ENCODE measurements around the gene ACTN3. TPM values are rescaled to one million over a fixed set of nuclear protein-coding genes. Genes with fewer than 3 reads are reported as not detected.

ACTN3 gene
- total RNA-seq, 4 donors from 2014 or later, result not detected

DNA sequence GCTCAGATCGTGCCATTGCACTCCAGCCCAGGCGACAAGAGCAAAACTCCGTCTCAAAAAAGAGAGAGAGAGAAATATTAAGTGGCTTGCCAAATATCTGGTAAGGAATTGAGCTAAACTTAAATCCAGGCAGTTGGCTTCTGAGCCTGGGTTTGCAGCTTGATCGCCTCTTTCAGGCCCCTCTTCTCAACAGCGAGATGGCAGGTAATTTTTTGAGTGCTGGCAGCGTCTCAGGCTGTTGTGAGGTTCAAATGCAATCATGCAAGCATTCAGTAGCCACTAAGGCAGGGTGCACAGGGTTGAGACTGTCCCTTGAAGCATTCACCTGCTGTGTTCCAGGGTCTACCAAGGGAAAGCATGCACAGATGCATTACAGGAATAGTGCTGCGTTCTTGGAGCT, 22.4 kb downstream of the ACTN3 start:
- intact Hi-C loops (cut with DNase I), result no loop called here
- no peak overlapping the region for H3K4me3 ChIP-seq
- peaks cover 11 to 20% (median 14%) of the 10 kb centered on the region in 3 donors for H3K4me1 ChIP-seq
- no peak for DNase-seq
- H3K9me3 ChIP-seq, result no peaks in the 10 kb centered on the region
- TF ChIP-seq POLR2A (IDR thresholded peaks at IDR 0.05), result no peak
- TF ChIP-seq, protein P1, sequence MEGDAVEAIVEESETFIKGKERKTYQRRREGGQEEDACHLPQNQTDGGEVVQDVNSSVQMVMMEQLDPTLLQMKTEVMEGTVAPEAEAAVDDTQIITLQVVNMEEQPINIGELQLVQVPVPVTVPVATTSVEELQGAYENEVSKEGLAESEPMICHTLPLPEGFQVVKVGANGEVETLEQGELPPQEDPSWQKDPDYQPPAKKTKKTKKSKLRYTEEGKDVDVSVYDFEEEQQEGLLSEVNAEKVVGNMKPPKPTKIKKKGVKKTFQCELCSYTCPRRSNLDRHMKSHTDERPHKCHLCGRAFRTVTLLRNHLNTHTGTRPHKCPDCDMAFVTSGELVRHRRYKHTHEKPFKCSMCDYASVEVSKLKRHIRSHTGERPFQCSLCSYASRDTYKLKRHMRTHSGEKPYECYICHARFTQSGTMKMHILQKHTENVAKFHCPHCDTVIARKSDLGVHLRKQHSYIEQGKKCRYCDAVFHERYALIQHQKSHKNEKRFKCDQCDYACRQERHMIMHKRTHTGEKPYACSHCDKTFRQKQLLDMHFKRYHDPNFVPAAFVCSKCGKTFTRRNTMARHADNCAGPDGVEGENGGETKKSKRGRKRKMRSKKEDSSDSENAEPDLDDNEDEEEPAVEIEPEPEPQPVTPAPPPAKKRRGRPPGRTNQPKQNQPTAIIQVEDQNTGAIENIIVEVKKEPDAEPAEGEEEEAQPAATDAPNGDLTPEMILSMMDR (IDR thresholded peaks at IDR 0.05), result no peak
- H3K27ac ChIP-seq, result no peak overlapping the region
- peaks cover 0 to 22% (median 0%) of the 10 kb centered on the region in 3 donors for H3K36me3 ChIP-seq
- WGBS, 2 donors, result 77 to 92% methylated on average over 6 to 7 of the region's 7 CpGs
- H3K27me3 ChIP-seq, result peaks cover 0 to 9% (median 0%) of the 10 kb centered on the region in 4 donors

GRCh38 chr11:66570079-66570849, 23.6 kb downstream of the ACTN3 start:
- Histone ChIP-seq H3K9me3 (no peaks in the 10 kb centered on the region), H3K27ac (no peak overlapping the region), H3K27me3 (peaks cover 0 to 9% (median 0%) of the 10 kb centered on the region in 4 donors), H3K36me3 (peaks cover 0 to 10% (median 0%) of the 10 kb centered on the region in 3 donors), H3K4me1 (peaks cover 11 to 20% (median 14%) of the 10 kb centered on the region in 3 donors), H3K4me3 (no peak overlapping the region)
- WGBS, 2 donors, result 45 to 59% methylated on average over 5 of the region's 5 CpGs
- no peak for TF ChIP-seq POLR2A (IDR thresholded peaks at IDR 0.05)
- TF ChIP-seq, protein P1 (IDR thresholded peaks at IDR 0.05), result no peak
- DNase-seq, result no peak
- intact Hi-C loops (cut with DNase I), result no loop called here

DNA sequence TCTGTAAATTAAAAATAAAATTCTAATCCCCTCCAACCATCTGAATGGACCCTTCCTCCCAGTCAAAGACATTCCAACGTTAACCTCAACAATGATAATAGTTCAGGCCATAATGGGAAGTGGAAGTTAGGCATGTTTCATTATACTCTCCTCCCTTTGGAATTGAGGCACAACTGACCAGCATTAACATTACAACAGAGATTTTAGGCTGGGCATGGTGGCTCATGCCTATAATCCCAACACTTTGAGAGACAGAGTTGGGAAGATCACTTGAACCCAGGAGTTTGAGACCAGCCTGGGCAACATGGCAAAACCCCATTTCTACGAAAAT, 24.1 kb downstream of the ACTN3 start:
- no peak overlapping the region for H3K27ac ChIP-seq
- TF ChIP-seq POLR2A (IDR thresholded peaks at IDR 0.05), result no peak
- TF ChIP-seq, protein P1 (IDR thresholded peaks at IDR 0.05), result no peak
- WGBS, 2 donors, result 71 to 76% methylated on average over 2 of the region's 2 CpGs

DNA sequence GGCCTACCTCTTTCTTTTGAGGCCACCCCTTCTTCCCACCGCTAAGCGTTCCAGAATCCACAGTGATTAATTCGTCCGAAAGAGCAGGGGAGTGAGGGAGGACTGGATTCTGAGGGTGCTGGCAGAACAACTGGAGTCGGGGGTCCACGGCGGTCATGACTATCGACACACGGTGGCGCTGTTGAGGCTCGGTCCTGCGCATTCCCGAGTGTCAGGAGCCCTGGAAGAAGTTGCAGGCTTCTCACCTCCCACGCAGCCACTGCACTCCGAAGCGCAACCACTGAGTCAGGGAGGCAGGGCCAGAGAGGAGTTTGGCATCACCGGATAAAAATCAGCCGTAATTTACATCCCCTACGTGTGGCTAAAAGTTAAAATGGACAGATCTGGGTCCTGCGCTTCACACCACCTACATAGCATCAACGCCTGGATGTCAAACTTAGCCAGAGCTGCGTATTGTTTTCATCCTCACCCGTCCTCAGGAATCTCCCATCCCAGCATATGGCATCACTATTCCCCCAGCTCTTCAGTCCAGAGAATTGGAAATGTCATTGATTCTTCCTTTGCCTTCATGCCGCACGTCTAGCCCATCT, 32.4 kb downstream of the ACTN3 start:
- TF ChIP-seq POLR2A (IDR thresholded peaks at IDR 0.05), result no peak
- TF ChIP-seq, protein P1 (IDR thresholded peaks at IDR 0.05), result peak; percentile 76 to 82 (median 79)
- 15 to 36% methylated on average over 11 to 25 of the region's 25 CpGs for WGBS, 2 donors
- no peak overlapping the region for H3K4me3 ChIP-seq
- DNase-seq, result no peak
- H3K27me3 ChIP-seq, result no peaks in the 10 kb centered on the region
- no peaks in the 10 kb centered on the region for H3K36me3 ChIP-seq
- peaks cover 0 to 7% (median 0%) of the 10 kb centered on the region in 3 donors for H3K4me1 ChIP-seq
- H3K9me3 ChIP-seq, result peaks cover 0 to 11% (median 10%) of the 10 kb centered on the region in 3 donors
- intact Hi-C loops (cut with DNase I), result no loop called here
- H3K27ac ChIP-seq, result no peak overlapping the region

More for the DNA sequence above, 24.1 kb downstream of the ACTN3 start:
- H3K4me3 ChIP-seq, result no peak overlapping the region
- H3K9me3 ChIP-seq, result no peaks in the 10 kb centered on the region
- peaks cover 11 to 20% (median 14%) of the 10 kb centered on the region in 3 donors for H3K4me1 ChIP-seq
- peaks cover 0 to 5% (median 0%) of the 10 kb centered on the region in 3 donors for H3K36me3 ChIP-seq
- DNase-seq, result no peak
- peaks cover 0 to 9% (median 0%) of the 10 kb centered on the region in 4 donors for H3K27me3 ChIP-seq
- intact Hi-C loops (cut with DNase I), result no loop called here

- H3K4me1 ChIP-seq, result peaks cover 0 to 7% (median 0%) of the 10 kb centered on the region in 3 donors
- intact Hi-C loops (cut with DNase I), result loop anchor here (5.0 kb wide), 1 partner anchor 96 kb away; the partner anchor contains the start of gene RBM4B
- no peak for TF ChIP-seq POLR2A (IDR thresholded peaks at IDR 0.05)
- TF ChIP-seq, protein P1 (IDR thresholded peaks at IDR 0.05), result no peak
- 36 to 66% methylated on average over 3 to 5 of the region's 5 CpGs for WGBS, 2 donors
- no peaks in the 10 kb centered on the region for H3K36me3 ChIP-seq
- no peak overlapping the region for H3K27ac ChIP-seq
- H3K27me3 ChIP-seq, result no peaks in the 10 kb centered on the region
- DNase-seq, result no peak
- peaks cover 0 to 11% (median 10%) of the 10 kb centered on the region in 3 donors for H3K9me3 ChIP-seq
- H3K4me3 ChIP-seq, result no peak overlapping the region
Observed at GRCh38 chr11:66580803-66581202, 34.1 kb downstream of the ACTN3 start.
